Activated CD4-positive, alpha-beta memory T cell treated with anti-CD3 and anti-CD28 coated beads for 36 hours (primary cell): ENCODE results near the gene BEST1. TPM values are rescaled to one million over a fixed set of nuclear protein-coding genes. Genes with fewer than 3 reads are reported as not detected.
A peak's percentile ranks its signal among the peaks of the same experiment; 100 is the strongest.

Source experiments
- CTCF ChIA-PET: fragments of 350-600 bp; sonication (Branson Sonifier 250); formaldehyde crosslinking; loops from one replicate; lab custom pipeline; 2021; ENCODE audit warnings: antibody characterized with exemption, inconsistent platforms; lab: Charles Lee
- POLR2A ChIA-PET: fragments of 350-600 bp; sonication (Branson Sonifier 250); formaldehyde crosslinking; loops from one replicate; lab custom pipeline; 2021; ENCODE audit warnings: antibody characterized with exemption; lab: Charles Lee
- DNase-seq: peaks from one replicate; pipeline ENCODE4 v3.0.0-alpha.2; 2020
- H3K27ac Mint-ChIP-seq: one replicate; pipeline ENCODE4 v1.8.0; 2021; ENCODE audit warnings: mixed read lengths
- H3K27me3 Mint-ChIP-seq: one replicate; pipeline ENCODE4 v1.8.0; 2021; ENCODE audit warnings: mixed read lengths
- H3K36me3 Mint-ChIP-seq: one replicate; pipeline ENCODE4 v1.8.0; 2021; ENCODE audit warnings: mixed read lengths
- H3K4me1 Mint-ChIP-seq: one replicate; pipeline ENCODE4 v1.8.0; 2021; ENCODE audit warnings: low read depth, mixed read lengths
- H3K4me3 Mint-ChIP-seq: one replicate; pipeline ENCODE4 v1.8.0; 2021; ENCODE audit warnings: mild to moderate bottlenecking, mixed read lengths
- H3K9me3 Mint-ChIP-seq: one replicate; pipeline ENCODE4 v1.8.0; 2021; ENCODE audit warnings: mixed read lengths
- intact Hi-C: fragments of 100-400 bp; cut with micrococcal nuclease; formaldehyde crosslinking; loops from one replicate; pipeline ENCODE4 v1.15.1; 2023
- total RNA-seq, 2 experiments: library from RNA; stranded (reverse); gene quantifications; one replicate each; pipeline ENCODE4 v1.2.3, GENCODE V29; 2021

The BEST1 gene
- total RNA-seq, 2 experiments from 2014 or later, result 0.41 to 0.48 TPM

GRCh38 chr11:61917334-61918109 is 32.6 kb upstream of the BEST1 start, which contains the start of gene RAB3IL1:
TSS of gene RAB3IL1 (minus strand) at chr11:61917566. CDS start at chr11:61917367, 199 bp downstream.
- Mint-ChIP-seq H3K27ac (no peak within 1 kb of the TSS), H3K9me3 (no peaks in the 10 kb centered on the region), H3K36me3 (no peaks in the 10 kb centered on the region), H3K4me1 (peaks cover 9% of the 10 kb centered on the region), H3K4me3 (peak within 1 kb of the TSS; percentile 67), H3K27me3 (peaks cover 48% of the 10 kb centered on the region)
- ChIA-PET CTCF (interaction anchor here (3.9 kb wide), 1 partner anchor 18 kb away, joined by 23 read pairs; no protein-coding TSS in a partner anchor), POLR2A (no interaction called here)
- no peak for DNase-seq
- intact Hi-C loops, result no loop called here

- H3K36me3 Mint-ChIP-seq, result no peaks in the 10 kb centered on the region
These were observed 31.8 kb upstream of the BEST1 start for GRCh38 chr11:61918251-61918937.

GRCh38 chr11:61918938-61919704 is 31.0 kb upstream of the BEST1 start:
- Mint-ChIP-seq H3K27me3 (peaks cover 48% of the 10 kb centered on the region), H3K9me3 (no peaks in the 10 kb centered on the region)
- POLR2A ChIA-PET, result no interaction called here

More at GRCh38 chr11:61918251-61918937, 31.8 kb upstream of the BEST1 start:
- ChIA-PET CTCF (interaction anchor here (1.0 to 3.9 kb wide), 2 partner anchors 19 to 21 kb away, joined by 3 to 23 read pairs; no protein-coding TSS in a partner anchor), POLR2A (no interaction called here)
- Mint-ChIP-seq H3K4me1 (peaks cover 9% of the 10 kb centered on the region), H3K9me3 (no peaks in the 10 kb centered on the region), H3K4me3 (peak overlapping the region; percentile 67), H3K27me3 (peaks cover 50% of the 10 kb centered on the region), H3K27ac (no peak overlapping the region)
- no peak for DNase-seq
- intact Hi-C loops, result no loop called here

GRCh38 chr11:61919705-61920631 is 30.2 kb upstream of the BEST1 start:
- intact Hi-C loops, result no loop called here
- POLR2A ChIA-PET, result no interaction called here
- Mint-ChIP-seq H3K36me3 (no peaks in the 10 kb centered on the region), H3K4me1 (peaks cover 9% of the 10 kb centered on the region), H3K27me3 (peaks cover 45% of the 10 kb centered on the region), H3K9me3 (no peaks in the 10 kb centered on the region), H3K27ac (no peak overlapping the region), H3K4me3 (no peak overlapping the region)
- CTCF ChIA-PET, result interaction anchor here (1.6 kb wide), 1 partner anchor 21 kb away, joined by 5 read pairs; no protein-coding TSS in a partner anchor
- DNase-seq, result no peak

More at GRCh38 chr11:61918938-61919704, 31.0 kb upstream of the BEST1 start:
- peaks cover 9% of the 10 kb centered on the region for H3K4me1 Mint-ChIP-seq
- CTCF ChIA-PET, result interaction anchor here (1.0 to 1.6 kb wide), 2 partner anchors 20 to 21 kb away, joined by 3 to 5 read pairs; no protein-coding TSS in a partner anchor
- H3K36me3 Mint-ChIP-seq, result no peaks in the 10 kb centered on the region
- no peak overlapping the region for H3K27ac Mint-ChIP-seq
- no peak overlapping the region for H3K4me3 Mint-ChIP-seq
- DNase-seq, result no peak
- intact Hi-C loops, result no loop called here

GRCh38 chr11:61921446-61921845 is 28.7 kb upstream of the BEST1 start:
- H3K4me1 Mint-ChIP-seq, result peaks cover 9% of the 10 kb centered on the region
- no peak for DNase-seq
- POLR2A ChIA-PET, result no interaction called here
- no peaks in the 10 kb centered on the region for H3K9me3 Mint-ChIP-seq
- no peaks in the 10 kb centered on the region for H3K36me3 Mint-ChIP-seq
- no peak overlapping the region for H3K27ac Mint-ChIP-seq
- no peak overlapping the region for H3K4me3 Mint-ChIP-seq
- CTCF ChIA-PET, result interaction anchor here (0.7 kb wide), 1 partner anchor 187 kb away, joined by 3 read pairs; no protein-coding TSS in a partner anchor
- intact Hi-C loops, result no loop called here
- peaks cover 37% of the 10 kb centered on the region for H3K27me3 Mint-ChIP-seq

- peaks cover 8% of the 10 kb centered on the region for H3K4me1 Mint-ChIP-seq
- no peak overlapping the region for H3K4me3 Mint-ChIP-seq
- no peaks in the 10 kb centered on the region for H3K36me3 Mint-ChIP-seq
- peaks cover 34% of the 10 kb centered on the region for H3K27me3 Mint-ChIP-seq
- intact Hi-C loops, result no loop called here
- CTCF ChIA-PET, result no interaction called here
- H3K9me3 Mint-ChIP-seq, result no peaks in the 10 kb centered on the region
- H3K27ac Mint-ChIP-seq, result no peak overlapping the region
- no peak for DNase-seq
- POLR2A ChIA-PET, result no interaction called here
These were observed 27.6 kb upstream of the BEST1 start for GRCh38 chr11:61922539-61922938.

- no peaks in the 10 kb centered on the region for H3K4me1 Mint-ChIP-seq
- H3K9me3 Mint-ChIP-seq, result no peaks in the 10 kb centered on the region
- POLR2A ChIA-PET, result no interaction called here
These were observed 26.7 kb upstream of the BEST1 start for GRCh38 chr11:61923166-61924063.

GRCh38 chr11:61924064-61924455 is 26.1 kb upstream of the BEST1 start:
- ChIA-PET POLR2A (interaction anchor here (0.6 kb wide), 1 partner anchor 374 kb away, joined by 3 read pairs; no protein-coding TSS in a partner anchor), CTCF (interaction anchor here (1.0 to 2.0 kb wide), 3 partner anchors 25 to 184 kb away, joined by 3 to 9 read pairs (median 7); no protein-coding TSS in a partner anchor)
- Mint-ChIP-seq H3K9me3 (no peaks in the 10 kb centered on the region), H3K4me1 (no peaks in the 10 kb centered on the region), H3K36me3 (no peaks in the 10 kb centered on the region), H3K27me3 (peaks cover 19% of the 10 kb centered on the region), H3K27ac (no peak overlapping the region), H3K4me3 (no peak overlapping the region)
- no peak for DNase-seq
- intact Hi-C loops, result no loop called here

More at GRCh38 chr11:61923166-61924063, 26.7 kb upstream of the BEST1 start:
- no peak for DNase-seq
- Mint-ChIP-seq H3K36me3 (no peaks in the 10 kb centered on the region), H3K4me3 (no peak overlapping the region), H3K27me3 (peaks cover 25% of the 10 kb centered on the region), H3K27ac (no peak overlapping the region)
- intact Hi-C loops, result no loop called here
- CTCF ChIA-PET, result interaction anchor here (1.0 to 2.0 kb wide), 2 partner anchors 25 to 53 kb away, joined by 3 to 9 read pairs; no protein-coding TSS in a partner anchor

- Mint-ChIP-seq H3K27me3 (peaks cover 8% of the 10 kb centered on the region), H3K4me1 (no peaks in the 10 kb centered on the region), H3K9me3 (no peaks in the 10 kb centered on the region), H3K4me3 (no peak overlapping the region), H3K27ac (no peak overlapping the region), H3K36me3 (no peaks in the 10 kb centered on the region)
- intact Hi-C loops, result no loop called here
- POLR2A ChIA-PET, result no interaction called here
- CTCF ChIA-PET, result interaction anchor here (0.6 to 2.0 kb wide), 4 partner anchors 11 to 156 kb away, joined by 3 to 9 read pairs (median 4); no protein-coding TSS in a partner anchor
- no peak for DNase-seq
These were observed 24.4 kb upstream of the BEST1 start for GRCh38 chr11:61925736-61926135.

- POLR2A ChIA-PET, result no interaction called here
- DNase-seq, result no peak
- no peaks in the 10 kb centered on the region for H3K4me1 Mint-ChIP-seq
- CTCF ChIA-PET, result interaction anchor here (0.6 to 1.8 kb wide), 3 partner anchors 11 to 155 kb away, joined by 3 to 5 read pairs (median 4); no protein-coding TSS in a partner anchor
- intact Hi-C loops, result no loop called here
- no peak overlapping the region for H3K4me3 Mint-ChIP-seq
- H3K27me3 Mint-ChIP-seq, result peaks cover 7% of the 10 kb centered on the region
- H3K27ac Mint-ChIP-seq, result no peak overlapping the region
- H3K9me3 Mint-ChIP-seq, result no peaks in the 10 kb centered on the region
- H3K36me3 Mint-ChIP-seq, result no peaks in the 10 kb centered on the region
These were observed 23.9 kb upstream of the BEST1 start for GRCh38 chr11:61926235-61926634.
